ENCODE data around the gene RAPGEF3.

RAPGEF3 gene

GRCh38 chr12:47748507-47748828 lies 10.2 kb downstream of the RAPGEF3 start:
- H2AK5ac ChIP-seq (ENCODE audit: low read length), result no peak overlapping the region
- H3K4me3 ChIP-seq (ENCODE audit: low read depth, low read length), result no peak overlapping the region
- H4K8ac ChIP-seq (ENCODE audit: low read depth, low read length), result no peak overlapping the region
- H4K91ac ChIP-seq (ENCODE audit: low read depth, low read length), result no peak overlapping the region
- no peak overlapping the region for H3K9ac ChIP-seq (ENCODE audit: low read length)
- H3K23ac ChIP-seq (ENCODE audit: low read length), result no peak overlapping the region
- H3K4me2 ChIP-seq (ENCODE audit: low read length), result no peak overlapping the region
- H4K12ac ChIP-seq (ENCODE audit: low read depth, low read length), result no peak overlapping the region
- H2AFZ ChIP-seq (ENCODE audit: insufficient read depth, low read length, poor library complexity), result no peak overlapping the region
- no peak overlapping the region for H3K14ac ChIP-seq (ENCODE audit: low read length)
- no peak overlapping the region for H3K27ac ChIP-seq (ENCODE audit: low read depth, low read length)
- peaks cover 4% of the 10 kb centered on the region for H3K9me3 ChIP-seq (ENCODE audit: insufficient read depth, low read depth, low read length)
- no peak overlapping the region for H3K18ac ChIP-seq (ENCODE audit: low read length)
- WGBS (ENCODE audit: extremely low coverage, insufficient coverage, insufficient read length), result no CpG with 5 or more reads among the region's 1 CpG
- no peaks in the 10 kb centered on the region for H3K27me3 ChIP-seq (ENCODE audit: insufficient read depth, low read length)
- H3K79me1 ChIP-seq (ENCODE audit: low read length), result peaks cover 3% of the 10 kb centered on the region
- H3K4me1 ChIP-seq (ENCODE audit: control insufficient read depth in 1 of 2, insufficient read depth in 2 of 2, low read length in 2 of 2), result peaks cover 4 to 5% of the 10 kb centered on the region in 2 experiments
- H2BK120ac ChIP-seq (ENCODE audit: insufficient read depth, low read length, poor library complexity), result no peak overlapping the region
- no peaks in the 10 kb centered on the region for H3K36me3 ChIP-seq (ENCODE audit: control insufficient read depth in 1 of 2, insufficient read depth in 2 of 2, low read length in 2 of 2)
- H3K79me2 ChIP-seq (ENCODE audit: control insufficient read depth, insufficient read depth, low read length, poor library complexity), result no peaks in the 10 kb centered on the region
- H3K4ac ChIP-seq (ENCODE audit: low read depth, low read length), result no peak overlapping the region
- no peak overlapping the region for H2BK12ac ChIP-seq (ENCODE audit: low read length)
- no peak for DNase-seq
- H2BK5ac ChIP-seq (ENCODE audit: low read depth, low read length, poor library complexity), result no peak overlapping the region

- Histone ChIP-seq H3K79me1 (ENCODE audit: low read length) (no peaks in the 10 kb centered on the region), H4K91ac (ENCODE audit: low read depth, low read length) (no peak overlapping the region), H3K18ac (ENCODE audit: low read length) (no peak overlapping the region), H2BK120ac (ENCODE audit: insufficient read depth, low read length, poor library complexity) (no peak overlapping the region), H3K14ac (ENCODE audit: low read length) (no peak overlapping the region), H3K27me3 (ENCODE audit: insufficient read depth, low read length) (no peaks in the 10 kb centered on the region), H2AK5ac (ENCODE audit: low read length) (no peak overlapping the region), H2AFZ (ENCODE audit: insufficient read depth, low read length, poor library complexity) (no peak overlapping the region), H3K79me2 (ENCODE audit: control insufficient read depth, insufficient read depth, low read length, poor library complexity) (no peaks in the 10 kb centered on the region), H2BK12ac (ENCODE audit: low read length) (no peak overlapping the region), H3K4me3 (ENCODE audit: low read depth, low read length) (no peak overlapping the region), H3K23ac (ENCODE audit: low read length) (no peak overlapping the region), H3K4me2 (ENCODE audit: low read length) (no peak overlapping the region), H3K9ac (ENCODE audit: low read length) (no peak overlapping the region), H4K12ac (ENCODE audit: low read depth, low read length) (no peak overlapping the region), H3K4ac (ENCODE audit: low read depth, low read length) (no peak overlapping the region), H4K8ac (ENCODE audit: low read depth, low read length) (no peak overlapping the region), H3K9me3 (ENCODE audit: insufficient read depth, low read depth, low read length) (peaks cover 4% of the 10 kb centered on the region), H3K27ac (ENCODE audit: low read depth, low read length) (no peak overlapping the region), H3K36me3 (ENCODE audit: control insufficient read depth in 1 of 2, insufficient read depth in 2 of 2, low read length in 2 of 2) (no peaks in the 10 kb centered on the region), H3K4me1 (ENCODE audit: control insufficient read depth in 1 of 2, insufficient read depth in 2 of 2, low read length in 2 of 2) (no peaks in the 10 kb centered on the region), H2BK5ac (ENCODE audit: low read depth, low read length, poor library complexity) (no peak overlapping the region)
- DNase-seq, result no peak
- WGBS (ENCODE audit: extremely low coverage, insufficient coverage, insufficient read length), result no CpG with 5 or more reads among the region's 14 CpGs
Measured at GRCh38 chr12:47747596-47748506, 10.8 kb downstream of the RAPGEF3 start.

- Histone ChIP-seq H3K4ac (ENCODE audit: low read depth, low read length) (no peak overlapping the region), H2BK5ac (ENCODE audit: low read depth, low read length, poor library complexity) (no peak overlapping the region), H3K36me3 (ENCODE audit: control insufficient read depth in 1 of 2, insufficient read depth in 2 of 2, low read length in 2 of 2) (no peaks in the 10 kb centered on the region), H4K8ac (ENCODE audit: low read depth, low read length) (no peak overlapping the region), H3K4me2 (ENCODE audit: low read length) (no peak overlapping the region), H2BK120ac (ENCODE audit: insufficient read depth, low read length, poor library complexity) (no peak overlapping the region), H3K9ac (ENCODE audit: low read length) (no peak overlapping the region), H3K4me3 (ENCODE audit: low read depth, low read length) (no peak overlapping the region), H3K27ac (ENCODE audit: low read depth, low read length) (no peak overlapping the region), H2AFZ (ENCODE audit: insufficient read depth, low read length, poor library complexity) (no peak overlapping the region), H2AK5ac (ENCODE audit: low read length) (no peak overlapping the region), H3K79me2 (ENCODE audit: control insufficient read depth, insufficient read depth, low read length, poor library complexity) (no peaks in the 10 kb centered on the region), H3K14ac (ENCODE audit: low read length) (no peak overlapping the region), H2BK12ac (ENCODE audit: low read length) (no peak overlapping the region), H4K12ac (ENCODE audit: low read depth, low read length) (no peak overlapping the region), H4K91ac (ENCODE audit: low read depth, low read length) (no peak overlapping the region), H3K9me3 (ENCODE audit: insufficient read depth, low read depth, low read length) (peaks cover 4% of the 10 kb centered on the region), H3K23ac (ENCODE audit: low read length) (no peak overlapping the region), H3K27me3 (ENCODE audit: insufficient read depth, low read length) (no peaks in the 10 kb centered on the region), H3K4me1 (ENCODE audit: control insufficient read depth in 1 of 2, insufficient read depth in 2 of 2, low read length in 2 of 2) (no peaks in the 10 kb centered on the region), H3K18ac (ENCODE audit: low read length) (no peak overlapping the region), H3K79me1 (ENCODE audit: low read length) (no peaks in the 10 kb centered on the region)
- DNase-seq, result no peak
- no CpG with 5 or more reads among the region's 4 CpGs for WGBS (ENCODE audit: extremely low coverage, insufficient coverage, insufficient read length)
Measured at GRCh38 chr12:47747126-47747525, 11.6 kb downstream of the RAPGEF3 start.

GRCh38 chr12:47746523-47746922 lies 12.2 kb downstream of the RAPGEF3 start:
- Histone ChIP-seq H2AK5ac (ENCODE audit: low read length) (no peak overlapping the region), H3K4me1 (ENCODE audit: control insufficient read depth in 1 of 2, insufficient read depth in 2 of 2, low read length in 2 of 2) (no peaks in the 10 kb centered on the region), H3K79me1 (ENCODE audit: low read length) (no peaks in the 10 kb centered on the region), H3K4me2 (ENCODE audit: low read length) (no peak overlapping the region), H3K9me3 (ENCODE audit: insufficient read depth, low read depth, low read length) (peaks cover 4% of the 10 kb centered on the region), H3K36me3 (ENCODE audit: control insufficient read depth in 1 of 2, insufficient read depth in 2 of 2, low read length in 2 of 2) (no peaks in the 10 kb centered on the region), H2BK5ac (ENCODE audit: low read depth, low read length, poor library complexity) (no peak overlapping the region), H2BK12ac (ENCODE audit: low read length) (no peak overlapping the region), H2AFZ (ENCODE audit: insufficient read depth, low read length, poor library complexity) (no peak overlapping the region), H3K27me3 (ENCODE audit: insufficient read depth, low read length) (no peaks in the 10 kb centered on the region), H3K9ac (ENCODE audit: low read length) (no peak overlapping the region), H3K4me3 (ENCODE audit: low read depth, low read length) (no peak overlapping the region), H3K23ac (ENCODE audit: low read length) (no peak overlapping the region), H3K79me2 (ENCODE audit: control insufficient read depth, insufficient read depth, low read length, poor library complexity) (no peaks in the 10 kb centered on the region), H4K12ac (ENCODE audit: low read depth, low read length) (no peak overlapping the region), H4K8ac (ENCODE audit: low read depth, low read length) (no peak overlapping the region), H4K91ac (ENCODE audit: low read depth, low read length) (no peak overlapping the region), H3K14ac (ENCODE audit: low read length) (no peak overlapping the region), H3K18ac (ENCODE audit: low read length) (no peak overlapping the region), H3K27ac (ENCODE audit: low read depth, low read length) (no peak overlapping the region), H2BK120ac (ENCODE audit: insufficient read depth, low read length, poor library complexity) (no peak overlapping the region), H3K4ac (ENCODE audit: low read depth, low read length) (no peak overlapping the region)
- WGBS (ENCODE audit: extremely low coverage, insufficient coverage, insufficient read length), result no CpG with 5 or more reads among the region's 7 CpGs
- no peak for DNase-seq

Data from trophoblast cell (in vitro differentiated cells and primary cell).